ENCODE measurements around the gene RXFP4. TPM values are rescaled to one million over a fixed set of nuclear protein-coding genes. Genes with fewer than 3 reads are reported as not detected.

RXFP4 gene
- total RNA-seq, 1 donor from 2014 or later, result not detected

DNA sequence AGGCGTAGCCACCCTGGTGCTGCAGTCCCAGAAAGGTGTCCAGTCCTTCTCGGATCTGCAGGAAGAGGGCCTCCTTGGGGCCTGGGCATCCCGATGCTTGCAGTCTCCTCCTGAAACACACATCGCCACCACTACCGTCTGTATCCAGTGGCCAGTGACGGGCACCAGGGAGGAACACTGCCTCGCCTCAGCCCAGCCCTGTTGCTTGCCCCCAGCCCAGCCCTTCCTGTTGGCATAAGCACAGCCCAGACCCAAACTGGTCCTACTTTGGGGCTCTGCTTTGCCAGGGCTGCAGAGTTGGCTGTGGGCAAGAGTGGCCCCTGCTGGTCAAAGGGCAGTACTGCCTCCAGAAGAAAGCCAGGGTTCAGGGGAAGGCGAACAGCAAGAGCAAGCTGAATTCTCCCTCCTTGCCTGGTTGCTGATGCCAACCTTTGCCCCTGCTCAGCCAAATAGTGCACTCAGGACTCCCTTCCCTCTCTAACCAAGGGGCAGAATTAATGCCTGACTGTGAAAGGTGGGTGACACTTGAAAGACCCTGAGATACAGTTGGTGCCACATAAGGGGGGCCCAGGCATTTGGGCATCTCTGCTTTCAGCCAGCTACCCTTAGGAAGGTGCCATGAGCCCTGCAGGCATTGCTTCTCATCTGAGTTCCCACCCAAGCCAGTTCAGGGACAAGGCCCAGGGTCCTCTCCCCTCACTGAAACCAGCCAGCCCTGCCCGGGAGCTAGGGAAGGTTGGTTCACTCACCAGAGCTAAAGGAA lies 48.0 kb downstream of the RXFP4 start:
- no peaks in the 10 kb centered on the region for H3K27me3 Mint-ChIP-seq (ENCODE audit: low read depth)
- no peaks in the 10 kb centered on the region for H3K36me3 Mint-ChIP-seq (ENCODE audit: low read depth)
- no peak for DNase-seq (ENCODE audit: low spot score)
- H3K4me3 Mint-ChIP-seq (ENCODE audit: unreplicated experiment), result peak overlapping the region; percentile 36
- H3K27ac Mint-ChIP-seq (ENCODE audit: unreplicated experiment), result peak overlapping the region; percentile 82
- TF ChIP-seq CTCF (IDR thresholded peaks at IDR 0.05), result peak; percentile 97
- H3K4me1 Mint-ChIP-seq (ENCODE audit: low read depth), result peaks cover 16% of the 10 kb centered on the region
- no peaks in the 10 kb centered on the region for H3K9me3 Mint-ChIP-seq (ENCODE audit: low read depth)

DNA sequence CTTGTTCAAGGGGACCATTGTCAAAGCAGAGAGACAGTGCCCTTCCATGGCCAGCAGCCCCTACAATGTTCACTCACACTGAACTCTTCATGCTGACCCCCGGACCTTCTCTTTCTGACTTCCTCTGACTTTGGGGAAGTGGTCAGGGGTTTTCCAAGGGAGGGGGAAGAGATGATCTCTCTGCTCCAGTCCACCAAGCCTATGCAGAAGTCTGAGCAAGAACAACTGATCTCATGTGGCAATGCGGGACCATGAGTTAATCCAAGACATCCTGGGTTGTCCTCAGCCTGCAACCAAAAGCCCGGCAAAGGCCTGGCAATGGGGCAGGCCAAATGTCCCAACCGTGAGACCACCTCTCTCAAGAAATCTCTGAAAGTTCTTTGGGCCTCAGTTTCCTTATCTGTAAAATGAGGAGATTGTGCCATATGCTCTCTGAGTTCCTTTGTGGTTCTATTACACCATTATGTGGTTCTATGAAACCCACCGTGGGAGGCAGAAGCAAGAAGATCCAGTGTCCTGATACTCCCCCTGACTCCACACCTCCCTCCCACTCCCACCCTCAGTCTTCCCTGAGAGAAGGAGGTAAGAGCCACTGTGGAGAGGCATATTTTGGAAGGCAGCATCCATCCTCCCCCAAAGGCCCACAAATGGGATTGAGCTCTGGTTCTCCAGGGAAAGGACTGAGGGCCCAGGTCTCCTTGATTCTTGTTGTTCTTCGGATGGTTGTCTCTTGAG lies 48.7 kb downstream of the RXFP4 start:
- no peak for TF ChIP-seq CTCF (IDR thresholded peaks at IDR 0.05)
- H3K27me3 Mint-ChIP-seq (ENCODE audit: low read depth), result no peaks in the 10 kb centered on the region
- no peaks in the 10 kb centered on the region for H3K9me3 Mint-ChIP-seq (ENCODE audit: low read depth)
- peaks cover 12% of the 10 kb centered on the region for H3K4me1 Mint-ChIP-seq (ENCODE audit: low read depth)
- H3K27ac Mint-ChIP-seq (ENCODE audit: unreplicated experiment), result no peak overlapping the region
- no peak for DNase-seq (ENCODE audit: low spot score)
- no peaks in the 10 kb centered on the region for H3K36me3 Mint-ChIP-seq (ENCODE audit: low read depth)
- no peak overlapping the region for H3K4me3 Mint-ChIP-seq (ENCODE audit: unreplicated experiment)

Small RNAs within 50 kb of the gene (microRNA-seq; reads per million reads assigned to microRNA genes)
- not detected for gene MIR6738 (ENCODE audit: borderline number of aligned reads)

Other genes starting within 250 kb of the RXFP4 start
- 40.1 to 46.9 TPM (median 46.5 TPM) in 3 replicates for gene GON4L, start 84.4 kb upstream of the RXFP4 start, total RNA-seq
- 3.4 to 5.3 TPM (median 4.9 TPM) in 3 replicates for gene SYT11, start 82.1 kb upstream of the RXFP4 start, total RNA-seq
- gene RIT1, start 30.3 kb upstream of the RXFP4 start, total RNA-seq, result 39.8 to 52.2 TPM (median 51.4 TPM) in 3 replicates
- gene KHDC4, start 7.2 kb upstream of the RXFP4 start, total RNA-seq, result 32.3 to 43.2 TPM (median 35.2 TPM) in 3 replicates
- gene ARHGEF2, start 36.9 kb downstream of the RXFP4 start, total RNA-seq, result 50.0 to 214 TPM (median 203 TPM) in 3 replicates
- gene SSR2, start 79.3 kb downstream of the RXFP4 start, total RNA-seq, result 233 to 257 TPM (median 238 TPM) in 3 replicates
- 29.3 to 32.9 TPM (median 30.2 TPM) in 3 replicates for gene UBQLN4, start 112.2 kb downstream of the RXFP4 start, total RNA-seq
- gene LAMTOR2, start 113.1 kb downstream of the RXFP4 start, total RNA-seq, result 55.0 to 58.8 TPM (median 56.6 TPM) in 3 replicates
- gene RAB25, start 119.5 kb downstream of the RXFP4 start, total RNA-seq, result not detected in 3 replicates
- gene MEX3A, start 140.8 kb downstream of the RXFP4 start, total RNA-seq, result 11.7 to 12.7 TPM (median 12.0 TPM) in 3 replicates
- gene LMNA, start 173.1 kb downstream of the RXFP4 start, total RNA-seq, result 641 to 675 TPM (median 641 TPM) in 3 replicates
- gene SEMA4A, start 211.9 kb downstream of the RXFP4 start, total RNA-seq, result 1.6 to 2.5 TPM (median 2.0 TPM) in 3 replicates